Ovary (tissue), 9 donors: Measurements from ENCODE around the gene EPHB6. TPM values are rescaled to one million over a fixed set of nuclear protein-coding genes. Genes with fewer than 3 reads are reported as not detected.

Experiments used
- DNase-seq, 5 donors: peaks; one replicate each; pipeline ENCODE4 v3.0.0-alpha.2; 2019 to 2020
- H3K27ac ChIP-seq, 2 donors: fragments of 200-600 bp; one replicate each; pipeline versions ENCODE4 v1.5.1 to v1.8.0; 2019 to 2022
- H3K27me3 ChIP-seq: fragments of 200-600 bp; one replicate; pipeline ENCODE4 v1.8.0; 2022
- H3K36me3 ChIP-seq: fragments of 200-600 bp; sonication (generic); one replicate; pipeline ENCODE4 v1.5.1; 2019
- H3K4me1 ChIP-seq: one replicate; pipeline ENCODE4 v1.8.1; 2013; ENCODE audit warnings: mild to moderate bottlenecking, moderate library complexity; ENCODE audit not compliant: insufficient read depth
- H3K4me3 ChIP-seq: fragments of 200-600 bp; sonication (generic); one replicate; pipeline ENCODE4 v1.5.1; 2017
- H3K9me3 ChIP-seq, 2 donors: fragments of 200-600 bp in 1 of 2; sonication (generic) in 1 of 2; one replicate each; pipeline versions ENCODE4 v1.5.1 to v1.8.1; 2013 to 2019; ENCODE audit warnings: mild to moderate bottlenecking in 1 of 2, moderate library complexity in 1 of 2
- CTCF ChIP-seq, 3 donors: fragments of 450-650 bp in 2 of 3; fragments of 200-600 bp in 1 of 3; IDR thresholded peaks; one replicate each; pipeline versions ENCODE4 v1.5.1 to v1.8.0; 2016 to 2022; ENCODE audit warnings: antibody characterized with exemption in 3 of 3, mild to moderate bottlenecking in 1 of 3
- EP300 ChIP-seq: sonication (generic); formaldehyde crosslinking; IDR thresholded peaks from one replicate; pipeline ENCODE4 v1.6.1; 2017; ENCODE audit warnings: antibody characterized with exemption
- POLR2A ChIP-seq: fragments of 450-650 bp; IDR thresholded peaks from one replicate; pipeline ENCODE4 v1.6.1; 2017; ENCODE audit warnings: antibody characterized with exemption, mild to moderate bottlenecking, moderate library complexity
- WGBS, 3 donors: extraction: QIAGEN DNeasy Blood & Tissue Kit in 1 of 3; methylation state at CpG; one replicate each; pipeline versions ENCODE4 v1.1.5 to v1.1.7; 2013 to 2017; 5-methylcytosine and 5-hydroxymethylcytosine counted together
- intact Hi-C, 4 donors: fragments of 100-400 bp; cut with DNase I; formaldehyde crosslinking; loops; one replicate each; pipeline versions ENCODE4 v1.11.0 to v1.15.1; 2022 to 2023
- polyA plus RNA-seq, 2 donors: library from polyadenylated mRNA; stranded (reverse); fragments of 200-250 nt in 1 of 2; fragments of 350-450 nt in 1 of 2; fragmentation: Illumina TruSeq in 1 of 2; extraction: RNeasy Lipid Tissue Mini Kit (QIAGEN cat#74804) in 1 of 2; gene quantifications; one replicate each; pipeline ENCODE4 v1.2.3, GENCODE V29; 2013 to 2014
- total RNA-seq, 7 donors: library from RNA; depleted of rRNA in 2 of 7; stranded (reverse); fragments of >200 nt in 2 of 7; fragmentation: NEBNext Ultra II Directional in 3 of 7; extraction: Animal tissue kit (Norgen Biotek cat#: 25700) in 3 of 7; gene quantifications; one replicate each; pipeline versions ENCODE4 v1.1.0 to v1.2.4, GENCODE V29; 2016 to 2023
- donor health status: DM: no; HTN: no; CAD: no; lungs with moderate emphysema.
- donor health status: DM: no; HTN: no; CAD: no.
- donor health status: Bipolar disorder and iron deficiency.
- donor health status: DM: yes; HTN: yes; CAD: no.
- donor health status: DM: no; HTN: no; CAD: no.
- donor health status: DM: yes; HTN: yes; CAD: no.

EPHB6 gene
- total and polyA plus RNA-seq, 9 donors, result 10.7 to 41.1 (median 28.5) TPM

GRCh38 chr7:142811154-142811737 is 43.6 kb upstream of the EPHB6 start:
- H3K27ac ChIP-seq, result no peak overlapping the region
- no peak overlapping the region for H3K4me3 ChIP-seq
- intact Hi-C loops, result no loop called here
- no peak for TF ChIP-seq EP300
- peak in 2 of 3 donors; percentile 42 to 44 for TF ChIP-seq CTCF (IDR thresholded peaks at IDR 0.05)
- WGBS, 3 donors, result 25 to 32% (median 30%) methylated on average over 6 of the region's 6 CpGs
- DNase-seq, result no peak
- no peaks in the 10 kb centered on the region for H3K36me3 ChIP-seq
- no peaks in the 10 kb centered on the region for H3K9me3 ChIP-seq
- H3K27me3 ChIP-seq, result no peaks in the 10 kb centered on the region
- no peaks in the 10 kb centered on the region for H3K4me1 ChIP-seq

DNA sequence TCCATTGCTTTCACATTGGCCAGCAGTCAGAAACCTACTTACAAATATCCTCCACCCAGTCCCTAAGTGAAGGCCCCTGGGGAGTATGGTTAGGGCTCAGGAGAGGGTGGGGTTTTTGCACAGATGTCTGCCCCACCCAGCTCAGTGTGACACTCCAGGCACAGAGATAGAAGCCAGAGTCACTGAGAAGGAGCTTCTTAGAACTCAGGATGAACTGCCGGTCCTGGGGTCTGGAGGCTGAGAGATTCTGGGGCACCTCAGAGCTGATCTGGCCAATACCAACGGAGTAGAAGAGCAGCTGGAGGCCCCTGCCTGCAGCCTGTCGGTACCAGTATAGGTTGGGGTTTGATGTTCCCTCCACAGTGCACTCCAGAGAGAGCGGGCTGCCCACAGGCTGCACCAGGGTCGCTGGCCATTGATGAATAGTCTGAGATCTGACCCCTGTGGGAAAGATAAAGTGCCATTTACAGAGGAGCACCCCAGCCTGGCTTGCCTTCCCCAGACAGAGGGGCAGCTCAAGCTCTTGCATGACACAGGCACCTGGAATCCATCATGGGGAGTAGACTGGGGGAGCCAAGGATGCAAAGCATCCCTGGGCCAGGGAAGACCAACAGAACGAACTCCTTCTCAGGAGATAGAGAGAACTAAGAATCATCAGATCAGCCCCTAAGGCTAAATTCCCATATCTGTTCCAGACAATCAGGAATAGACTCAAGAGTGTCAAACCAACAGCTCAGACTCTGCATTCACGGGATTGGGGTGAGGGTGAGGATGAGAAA is 42.2 kb upstream of the EPHB6 start:
- Histone ChIP-seq H3K4me3 (no peak overlapping the region), H3K27ac (no peak overlapping the region), H3K27me3 (no peaks in the 10 kb centered on the region), H3K36me3 (no peaks in the 10 kb centered on the region), H3K9me3 (no peaks in the 10 kb centered on the region), H3K4me1 (no peaks in the 10 kb centered on the region)
- DNase-seq, result no peak
- intact Hi-C loops, result no loop called here
- TF ChIP-seq EP300 (no peak), CTCF (IDR thresholded peaks at IDR 0.05) (no peak), POLR2A (no peak)
- WGBS, 3 donors, result 55 to 60% (median 57%) methylated on average over 7 of the region's 7 CpGs

DNA sequence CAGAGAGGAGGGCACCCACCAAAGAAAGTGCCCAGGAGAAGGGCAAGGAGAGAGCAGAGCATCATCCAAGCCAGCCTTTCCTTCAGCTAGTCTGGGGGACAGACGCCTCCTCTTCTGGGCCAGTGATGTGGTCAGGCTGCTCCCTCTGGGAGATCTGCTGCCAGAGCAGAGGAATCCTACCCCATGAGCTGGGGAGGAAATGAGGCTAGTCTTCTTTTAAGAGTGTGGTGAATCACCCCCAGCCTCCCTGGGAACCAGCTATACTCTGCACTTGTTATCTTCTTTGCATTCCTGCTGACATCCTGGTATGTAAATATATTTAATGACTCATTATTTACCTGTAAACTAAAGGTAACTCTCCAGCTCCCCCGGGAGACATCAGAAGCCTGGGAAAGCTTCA is 41.6 kb upstream of the EPHB6 start:
- no peak for TF ChIP-seq EP300
- no peak for TF ChIP-seq CTCF (IDR thresholded peaks at IDR 0.05)
- TF ChIP-seq POLR2A, result no peak
- DNase-seq, result no peak
- Histone ChIP-seq H3K9me3 (no peaks in the 10 kb centered on the region), H3K4me1 (no peaks in the 10 kb centered on the region), H3K36me3 (no peaks in the 10 kb centered on the region), H3K4me3 (no peak overlapping the region), H3K27ac (no peak overlapping the region), H3K27me3 (no peaks in the 10 kb centered on the region)
- 16 to 25% (median 19%) methylated on average over 2 of the region's 2 CpGs for WGBS, 3 donors
- intact Hi-C loops, result no loop called here

GRCh38 chr7:142813699-142814098 is 41.2 kb upstream of the EPHB6 start:
- no peak overlapping the region for H3K4me3 ChIP-seq
- intact Hi-C loops, result no loop called here
- H3K27ac ChIP-seq, result no peak overlapping the region
- TF ChIP-seq CTCF (IDR thresholded peaks at IDR 0.05) (no peak), POLR2A (no peak), EP300 (no peak)
- H3K27me3 ChIP-seq, result no peaks in the 10 kb centered on the region
- no peak for DNase-seq
- 61 to 74% (median 68%) methylated on average over 1 of the region's 1 CpG for WGBS, 3 donors
- no peaks in the 10 kb centered on the region for H3K9me3 ChIP-seq
- no peaks in the 10 kb centered on the region for H3K4me1 ChIP-seq
- no peaks in the 10 kb centered on the region for H3K36me3 ChIP-seq
